Natural killer cell (primary cell): ENCODE measurements around the gene RORC. TPM values are rescaled to one million over a fixed set of nuclear protein-coding genes. Genes with fewer than 3 reads are reported as not detected.

Experiments
- ATAC-seq, 3 donors: fragments of 150-1000 bp in 2 of 3; fragments of 200-7000 bp in 1 of 3; cut with Tn5 transposase; 1 replicate in 1 of 3; 2 replicates in 2 of 3; pipeline ENCODE4 v1.10.0; 2021; ENCODE audit warnings: mild to moderate bottlenecking in 2 of 3, moderate library complexity in 2 of 3
- DNase-seq, 2 donors: peaks; one replicate each; pipeline versions ENCODE4 v3.0.0 to v3.0.0-alpha.2; 2013 to 2021; ENCODE audit warnings: mixed read lengths in 1 of 2
- H3K27ac ChIP-seq: one replicate; pipeline ENCODE4 v1.5.1; 2013; ENCODE audit warnings: mild to moderate bottlenecking, low read length
- H3K27me3 ChIP-seq: one replicate; pipeline ENCODE4 v1.6.1; 2013; ENCODE audit warnings: low read length; ENCODE audit not compliant: control insufficient read depth, insufficient read depth
- H3K36me3 ChIP-seq: one replicate; pipeline ENCODE4 v1.6.1; 2013; ENCODE audit warnings: low read length; ENCODE audit not compliant: control insufficient read depth, insufficient read depth
- H3K4me1 ChIP-seq: one replicate; pipeline ENCODE4 v1.6.1; 2013; ENCODE audit warnings: low read length; ENCODE audit not compliant: control insufficient read depth, insufficient read depth
- H3K4me3 ChIP-seq: one replicate; pipeline ENCODE4 v1.5.1; 2013; ENCODE audit warnings: low read length
- H3K9me3 ChIP-seq: one replicate; pipeline ENCODE4 v1.6.1; 2013; ENCODE audit warnings: low read length; ENCODE audit not compliant: control insufficient read depth, insufficient read depth
- H3K27ac Mint-ChIP-seq, 2 donors: one replicate each; pipeline ENCODE4 v1.8.0; 2022; ENCODE audit warnings: mild to moderate bottlenecking in 2 of 2, mixed read lengths in 2 of 2, moderate library complexity in 1 of 2
- H3K27me3 Mint-ChIP-seq, 2 donors: one replicate each; pipeline ENCODE4 v1.8.0; 2022; ENCODE audit warnings: low read depth in 2 of 2, mixed read lengths in 2 of 2
- H3K36me3 Mint-ChIP-seq: one replicate; pipeline ENCODE4 v1.8.0; 2022; ENCODE audit warnings: mixed read lengths
- H3K4me1 Mint-ChIP-seq, 2 donors: one replicate each; pipeline ENCODE4 v1.8.0; 2022; ENCODE audit warnings: mixed read lengths in 2 of 2
- H3K4me3 Mint-ChIP-seq: one replicate; pipeline ENCODE4 v1.8.0; 2022; ENCODE audit warnings: mild to moderate bottlenecking, moderate library complexity, mixed read lengths
- H3K9me3 Mint-ChIP-seq, 2 donors: one replicate each; pipeline ENCODE4 v1.8.0; 2022; ENCODE audit warnings: mixed read lengths in 2 of 2
- WGBS: methylation state at CpG from one replicate; pipeline ENCODE4 v1.1.7; 2013; ENCODE audit warnings: missing lambda C conversion rate; ENCODE audit not compliant: insufficient coverage; 5-methylcytosine and 5-hydroxymethylcytosine counted together
- intact Hi-C: fragments of 100-400 bp; cut with micrococcal nuclease; formaldehyde crosslinking; loops from one replicate; pipeline ENCODE4 v1.14.2; 2022
- total RNA-seq, 4 donors: library from RNA; stranded (reverse); fragments of 120-200 nt in 1 of 4; gene quantifications; one replicate each; pipeline versions ENCODE4 v1.2.3 to v1.2.4, GENCODE V29; 2013 to 2022
- TF ChIP-seq, protein P1 (sequence below): fragments of 200-600 bp; IDR thresholded peaks from one replicate; pipeline ENCODE4 v1.8.0; 2022; ENCODE audit warnings: antibody characterized with exemption

RORC gene
- total RNA-seq, 3 donors from 2014 or later (not counting 1 experiment from before 2014, with no cell fraction given): 0.14 to 0.78 (median 0.70) TPM

DNA sequence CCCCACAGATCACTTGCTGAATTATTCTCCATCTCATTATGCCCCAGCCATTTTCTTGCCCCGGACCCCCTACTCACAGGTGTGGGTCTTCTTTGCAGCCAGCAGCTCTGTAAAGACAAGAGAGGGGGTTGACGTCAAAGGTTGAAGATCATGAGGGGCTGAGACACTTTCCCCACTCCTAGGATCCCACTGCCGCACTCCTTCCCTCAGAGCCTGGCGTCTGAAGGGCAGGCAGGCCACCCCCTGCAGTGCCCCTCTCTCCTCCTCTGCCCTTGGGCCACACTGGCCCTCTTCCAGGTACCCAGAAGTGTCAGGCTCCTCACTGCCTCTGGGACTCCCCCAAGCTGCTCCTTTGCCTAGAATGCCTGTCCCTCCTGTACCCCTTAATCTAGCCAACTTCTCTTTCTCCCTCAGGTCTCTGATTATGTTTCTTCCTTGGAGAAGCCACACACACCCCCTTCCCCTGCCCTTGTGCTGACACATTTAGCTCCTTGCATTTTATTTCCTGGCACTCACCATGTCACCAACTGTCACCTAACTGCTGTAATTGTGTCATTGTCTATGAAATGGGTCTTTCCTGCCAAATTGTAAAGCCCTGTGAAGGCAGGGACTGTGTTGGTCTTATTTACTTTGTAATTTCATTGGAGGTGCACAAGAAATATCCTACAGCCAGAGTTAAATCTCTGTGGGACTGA lies 2.1 kb downstream of the RORC start:
- no peaks in the 10 kb centered on the region for H3K9me3 ChIP-seq
- no peaks in the 10 kb centered on the region for H3K27me3 ChIP-seq
- peaks cover 69% of the 10 kb centered on the region for H3K4me1 ChIP-seq
- H3K36me3 ChIP-seq: no peaks in the 10 kb centered on the region
- Mint-ChIP-seq H3K4me1 (peaks cover 17 to 52% of the 10 kb centered on the region in 2 donors), H3K4me3 (peak overlapping the region; percentile 53), H3K27ac (peak overlapping the region in 1 of 2 donors; percentile 28), H3K36me3 (no peaks in the 10 kb centered on the region), H3K27me3 (peaks cover 0 to 8% of the 10 kb centered on the region in 2 donors), H3K9me3 (no peaks in the 10 kb centered on the region)
- intact Hi-C loops: no loop called here
- no peak overlapping the region for H3K4me3 ChIP-seq
- TF ChIP-seq, protein P1, sequence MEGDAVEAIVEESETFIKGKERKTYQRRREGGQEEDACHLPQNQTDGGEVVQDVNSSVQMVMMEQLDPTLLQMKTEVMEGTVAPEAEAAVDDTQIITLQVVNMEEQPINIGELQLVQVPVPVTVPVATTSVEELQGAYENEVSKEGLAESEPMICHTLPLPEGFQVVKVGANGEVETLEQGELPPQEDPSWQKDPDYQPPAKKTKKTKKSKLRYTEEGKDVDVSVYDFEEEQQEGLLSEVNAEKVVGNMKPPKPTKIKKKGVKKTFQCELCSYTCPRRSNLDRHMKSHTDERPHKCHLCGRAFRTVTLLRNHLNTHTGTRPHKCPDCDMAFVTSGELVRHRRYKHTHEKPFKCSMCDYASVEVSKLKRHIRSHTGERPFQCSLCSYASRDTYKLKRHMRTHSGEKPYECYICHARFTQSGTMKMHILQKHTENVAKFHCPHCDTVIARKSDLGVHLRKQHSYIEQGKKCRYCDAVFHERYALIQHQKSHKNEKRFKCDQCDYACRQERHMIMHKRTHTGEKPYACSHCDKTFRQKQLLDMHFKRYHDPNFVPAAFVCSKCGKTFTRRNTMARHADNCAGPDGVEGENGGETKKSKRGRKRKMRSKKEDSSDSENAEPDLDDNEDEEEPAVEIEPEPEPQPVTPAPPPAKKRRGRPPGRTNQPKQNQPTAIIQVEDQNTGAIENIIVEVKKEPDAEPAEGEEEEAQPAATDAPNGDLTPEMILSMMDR: no peak
- no peak for ATAC-seq
- peak overlapping the region; percentile 29 for H3K27ac ChIP-seq
- 30% methylated on average over 4 of the region's 4 CpGs for WGBS
- DNase-seq: no peak

DNA sequence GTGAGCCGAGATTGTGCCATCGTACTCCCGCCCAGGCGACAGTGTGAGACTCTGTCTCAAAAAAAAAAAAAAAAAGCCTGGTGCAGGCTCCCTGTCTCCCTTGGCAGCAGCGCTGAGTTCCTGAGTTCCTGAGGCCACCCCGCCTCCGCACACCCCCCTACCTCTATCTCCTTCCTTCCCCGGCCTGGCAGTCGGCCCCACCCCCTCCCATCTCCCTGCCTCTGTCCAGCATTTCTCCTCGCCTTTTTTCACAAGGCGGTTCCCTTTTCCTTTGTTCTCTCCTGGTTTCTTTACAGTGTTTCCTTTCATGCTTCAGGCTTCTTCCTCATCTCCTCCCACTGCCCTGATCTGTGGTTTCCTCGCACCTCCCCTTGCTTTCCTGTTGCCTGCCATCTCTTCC lies 2.7 kb downstream of the RORC start:
- Mint-ChIP-seq H3K4me3 (peak overlapping the region; percentile 53), H3K27ac (peak overlapping the region in 1 of 2 donors; percentile 28), H3K4me1 (peaks cover 17 to 52% of the 10 kb centered on the region in 2 donors), H3K27me3 (peaks cover 0 to 8% of the 10 kb centered on the region in 2 donors), H3K9me3 (no peaks in the 10 kb centered on the region), H3K36me3 (no peaks in the 10 kb centered on the region)
- Histone ChIP-seq H3K36me3 (no peaks in the 10 kb centered on the region), H3K4me1 (peaks cover 63% of the 10 kb centered on the region), H3K27ac (peak overlapping the region; percentile 29), H3K4me3 (no peak overlapping the region), H3K27me3 (no peaks in the 10 kb centered on the region), H3K9me3 (no peaks in the 10 kb centered on the region)
- WGBS: 4% methylated on average over 12 of the region's 12 CpGs
- DNase-seq (peak in 1 of 2 donors; percentile 45), ATAC-seq (peak in 1 of 3 donors; percentile 17)
- intact Hi-C loops: no loop called here
- TF ChIP-seq, protein P1: no peak

DNA sequence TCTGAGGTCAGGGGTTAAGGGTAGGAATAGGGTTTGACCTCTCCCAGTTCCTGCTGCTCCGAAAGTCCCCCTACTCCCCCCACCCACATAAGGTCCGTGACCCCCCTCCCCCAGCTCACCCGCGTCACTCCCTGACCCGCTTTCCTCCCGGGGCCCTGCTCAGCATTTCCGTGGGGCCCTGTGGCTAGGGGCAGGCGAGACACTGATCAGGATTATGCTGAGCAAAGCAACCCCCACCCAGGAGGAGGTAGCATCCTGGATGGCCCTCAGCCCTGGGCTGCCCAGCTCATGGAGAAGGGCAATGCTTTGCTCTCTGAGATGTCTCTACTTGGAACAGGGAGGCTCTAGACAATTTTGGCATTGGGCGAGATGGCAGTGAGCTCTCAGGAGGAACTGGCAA lies 3.7 kb downstream of the RORC start:
- Histone ChIP-seq H3K36me3 (no peaks in the 10 kb centered on the region), H3K4me1 (peaks cover 55% of the 10 kb centered on the region), H3K27ac (peak overlapping the region; percentile 50), H3K9me3 (no peaks in the 10 kb centered on the region), H3K27me3 (no peaks in the 10 kb centered on the region), H3K4me3 (no peak overlapping the region)
- TF ChIP-seq, protein P1: no peak
- 32% methylated on average over 8 of the region's 9 CpGs for WGBS
- Mint-ChIP-seq H3K9me3 (no peaks in the 10 kb centered on the region), H3K27ac (no peak overlapping the region), H3K36me3 (no peaks in the 10 kb centered on the region), H3K27me3 (peaks cover 0 to 7% of the 10 kb centered on the region in 2 donors), H3K4me1 (peaks cover 17 to 45% of the 10 kb centered on the region in 2 donors), H3K4me3 (peak overlapping the region; percentile 45)
- ATAC-seq (no peak), DNase-seq (peak in 1 of 2 donors; percentile 40)
- intact Hi-C loops: no loop called here
